GM12878 (cell line): ENCODE data around the gene NUDT1. TPM values are rescaled to one million over a fixed set of nuclear protein-coding genes. Genes with fewer than 3 reads are reported as not detected.

Experiments
- ATAC-seq: fragments of 200-7000 bp; cut with Tn5 transposase; 3 replicates; pipeline ENCODE4 v1.9.1; 2020; ENCODE audit warnings: mild to moderate bottlenecking, moderate library complexity
- BruUV-seq: library from RNA; stranded (reverse); fragments of 400-500 nt; replicated peaks from 2 replicates; lab custom pipeline; 2021; lab: Mats Ljungman, UMichigan
- CTCF ChIA-PET: fragments of 300-600 bp; sonication (Branson Sonifier 250); formaldehyde crosslinking; extraction: SDS; loops from one replicate; lab custom pipeline; 2021; ENCODE audit warnings: inconsistent platforms; lab: Yijun Ruan, JAX
- POLR2A ChIA-PET: fragments of 350-600 bp; formaldehyde crosslinking; extraction: SDS; loops from one replicate; lab custom pipeline; 2021; ENCODE audit warnings: inconsistent platforms; lab: Charles Lee
- RAD21 ChIA-PET: fragments of 300-600 bp; sonication (Branson Sonifier 250); formaldehyde crosslinking; loops from one replicate; lab custom pipeline; 2023; ENCODE audit warnings: antibody characterized with exemption; ENCODE audit not compliant: unreplicated experiment; lab: Charles Lee
- SMC1A ChIA-PET: fragments of 300-600 bp; sonication (Branson Sonifier 250); formaldehyde crosslinking; loops from one replicate; lab custom pipeline; 2023; ENCODE audit not compliant: unreplicated experiment, uncharacterized antibody; lab: Charles Lee
- DNase-seq: peaks from one replicate; pipeline ENCODE4 v3.0.0-alpha.2; 2011; ENCODE audit warnings: low read depth, low spot score
- FAIRE-seq: peaks from 3 replicates; lab custom pipeline; 2011; peaks lifted over from hg19 to GRCh38; lab: Jason Lieb, UNC
- H2AFZ ChIP-seq: 2 replicates; pipeline ENCODE4 v1.6.0; 2011; ENCODE audit warnings: low read depth, low read length, control low read depth; ENCODE audit not compliant: control insufficient read depth
- H3K27ac ChIP-seq: 2 replicates; pipeline ENCODE4 v1.5.1; 2011; ENCODE audit warnings: control low read depth; ENCODE audit not compliant: control insufficient read depth, insufficient read depth
- H3K27me3 ChIP-seq, 2 experiments: replicated peaks in 1 of 2; 2 replicates each; pipeline versions ENCODE4 v1.6.0 to v1.6.1; 2011; ENCODE audit warnings: low read length in 1 of 2; ENCODE audit not compliant: control insufficient read depth in 2 of 2, insufficient read depth in 2 of 2
- H3K36me3 ChIP-seq, 2 experiments: 2 replicates each; pipeline ENCODE4 v1.5.1; 2011; ENCODE audit warnings: low read length in 1 of 2; ENCODE audit not compliant: control insufficient read depth in 2 of 2, insufficient read depth in 2 of 2
- H3K4me1 ChIP-seq: 2 replicates; pipeline ENCODE4 v1.6.1; 2011; ENCODE audit warnings: mild to moderate bottlenecking, low read length, moderate library complexity, mixed read lengths; ENCODE audit not compliant: control insufficient read depth, insufficient read depth
- H3K4me2 ChIP-seq: 2 replicates; pipeline ENCODE4 v1.6.0; 2011; ENCODE audit warnings: control low read depth; ENCODE audit not compliant: control insufficient read depth, insufficient read depth
- H3K4me3 ChIP-seq: fragments of 200-600 bp; sonication (generic); 2 replicates; pipeline ENCODE4 v1.5.1; 2016
- H3K79me2 ChIP-seq: 2 replicates; pipeline ENCODE4 v1.6.0; 2011; ENCODE audit warnings: low read length; ENCODE audit not compliant: control insufficient read depth, insufficient read depth
- H3K9ac ChIP-seq: 2 replicates; pipeline ENCODE4 v1.8.0; 2011; ENCODE audit warnings: low read length, control low read depth, mixed read lengths; ENCODE audit not compliant: control insufficient read depth, insufficient read depth
- H3K9me3 ChIP-seq: replicated peaks from 3 replicates; pipeline ENCODE4 v1.5.1; 2011; ENCODE audit warnings: mild to moderate bottlenecking, low read length; ENCODE audit not compliant: control insufficient read depth, insufficient read depth
- H4K20me1 ChIP-seq: 2 replicates; pipeline ENCODE4 v1.6.0; 2011; ENCODE audit not compliant: control insufficient read depth, insufficient read depth
- CBX3 ChIP-seq: fragments of 200-600 bp; sonication (generic); IDR thresholded peaks from 2 replicates; pipeline ENCODE4 v1.6.1; 2016; ENCODE audit warnings: low read depth, borderline replicate concordance
- CTCF ChIP-seq, 3 experiments: IDR thresholded peaks in 2 of 3; conservative IDR thresholded peaks in 1 of 3; 2 replicates each; pipeline ENCODE4 v1.5.1; 2011; ENCODE audit warnings: low read depth in 3 of 3, low read length in 3 of 3, mild to moderate bottlenecking in 3 of 3, control low read depth in 2 of 3, moderate library complexity in 2 of 3, inconsistent platforms in 1 of 3, mixed read lengths in 1 of 3; ENCODE audit not compliant: control insufficient read depth in 2 of 3, insufficient read depth in 1 of 3; ENCODE audit errors: extremely low read depth in 1 of 3
- NFYB ChIP-seq: IDR thresholded peaks from 2 replicates; pipeline ENCODE4 v1.6.1; 2011; ENCODE audit warnings: low read depth, mild to moderate bottlenecking, low read length, improper control_type of control experiment, moderate library complexity; ENCODE audit not compliant: insufficient read depth
- RFX5 ChIP-seq: IDR thresholded peaks from 2 replicates; pipeline ENCODE4 v1.6.1; 2011; ENCODE audit warnings: low read depth, low read length, improper control_type of control experiment
- TARDBP ChIP-seq: IDR thresholded peaks from 2 replicates; pipeline ENCODE4 v1.6.1; 2016; ENCODE audit warnings: borderline replicate concordance
- TCF12 ChIP-seq: IDR thresholded peaks from 2 replicates; pipeline ENCODE4 v1.6.1; 2011; ENCODE audit warnings: low read depth, mild to moderate bottlenecking, low read length
- WGBS: methylation state at CpG from one replicate; pipeline ENCODE4 v1.1.6; 2016; ENCODE audit warnings: low lambda C conversion rate; ENCODE audit not compliant: insufficient replicate concordance, insufficient coverage; ENCODE audit errors: missing lambda C conversion rate; 5-methylcytosine and 5-hydroxymethylcytosine counted together
- in situ Hi-C: fragments of 300-500 bp; cut with MboI; formaldehyde crosslinking; loops from 9 replicates; pipeline ENCODE4 v1.14.3; 2018; ENCODE audit warnings: mixed read lengths
- intact Hi-C: fragments of 100-400 bp; cut with micrococcal nuclease; formaldehyde crosslinking; loops from one replicate; pipeline ENCODE4 v1.14.2; 2022; ENCODE audit not compliant: unreplicated experiment
- polyA plus RNA-seq, 11 experiments: library from polyadenylated mRNA; depleted of rRNA in 4 of 11; unstranded in 6 of 11; stranded (reverse) in 5 of 11; fragments of >200 nt; fragmentation: Nextera tagmentation in 4 of 11; fragmentation: Illumina TruSeq in 1 of 11; extraction: Ambion mirVana in 4 of 11; extraction: Trizol in 1 of 11; gene quantifications; 1 replicate in 1 of 11; 2 replicates in 10 of 11; pipeline versions ENCODE4 v1.2.1 to v1.2.3, GENCODE V29; 2011 to 2016; ENCODE audit warnings: inconsistent platforms in 2 of 11, missing spikeins in 2 of 11, low read depth in 1 of 11
- total RNA-seq, 4 experiments: library from RNA; depleted of rRNA in 3 of 4; stranded (reverse); fragments of >200 nt in 3 of 4; fragmentation: Illumina TruSeq in 1 of 4; extraction: Trizol in 1 of 4; gene quantifications; 2 replicates each; pipeline versions ENCODE4 v1.2.1 to v1.2.3, GENCODE V29; 2013 to 2021

NUDT1 gene
- total and polyA plus RNA-seq, 10 of the 15 experiments (the other 5 are each of a cell fraction or from before 2014, with no cell fraction given), result 7.7 to 122 (median 59.2) TPM

GRCh38 chr7:2242541-2243429, 759 bp downstream of the NUDT1 start:
- Histone ChIP-seq H3K4me3 (peak overlapping the region; percentile 83), H4K20me1 (no peaks in the 10 kb centered on the region), H3K9ac (peak overlapping the region; percentile 92), H3K4me2 (peak overlapping the region; percentile 72), H3K27ac (peak overlapping the region; percentile 84), H3K4me1 (peaks cover 50% of the 10 kb centered on the region), H3K9me3 (no peaks in the 10 kb centered on the region; the same call in 1 of the 3 replicates), H3K36me3 (peaks cover 7 to 18% of the 10 kb centered on the region in 2 experiments), H3K27me3 (no peaks in the 10 kb centered on the region), H3K79me2 (peaks cover 32% of the 10 kb centered on the region), H2AFZ (peak overlapping the region; percentile 81)
- ChIA-PET SMC1A (interaction anchor here (0.7 to 2.0 kb wide), 8 partner anchors 17 to 143 kb away, joined by 3 to 9 read pairs (median 3); partner anchors contain the start of gene EIF3B), RAD21 (interaction anchor here (0.6 to 1.5 kb wide), 7 partner anchors 9 to 111 kb away, joined by 3 to 7 read pairs (median 3); partner anchors contain the start of gene MAD1L1), CTCF (interaction anchor here (3.1 kb wide), 1 partner anchor 106 kb away, joined by 23 read pairs; no protein-coding TSS in a partner anchor), POLR2A (interaction anchor here (0.6 to 2.0 kb wide), 6 partner anchors 11 to 178 kb away, joined by 3 to 10 read pairs (median 4); partner anchors contain the start of gene MAD1L1)
- DNase-seq (no peak), FAIRE-seq (peak; percentile 62), ATAC-seq (peak; percentile 46)
- intact Hi-C loops (loop anchor here (5.0 kb wide), 1 partner anchor 70 kb away; the partner anchor contains the start of gene SNX8), in situ Hi-C loops (no loop called here)
- TF ChIP-seq TCF12 (no peak), NFYB (no peak), CTCF (IDR thresholded peaks at IDR 0.05 in 2 of 3, conservative IDR thresholded peaks at IDR 0.05 in 1 of 3; ENCODE audit: control insufficient read depth in 2 of 3, extremely low read depth in 1 of 3, insufficient read depth in 1 of 3, low read depth in 3 of 3, low read length in 3 of 3) (peak in 1 of 3 experiments; percentile 16; a peak in 1 of 6 replicates), CBX3 (no peak), TARDBP (no peak), RFX5 (no peak)
- 1% methylated on average over 21 of the region's 21 CpGs for WGBS
- BruUV-seq, result TSS peak; percentile 80
